ENCODE data around the gene MAP10. TPM values are rescaled to one million over a fixed set of nuclear protein-coding genes. Genes with fewer than 3 reads are reported as not detected.

Gene MAP10
- polyA plus RNA-seq, 1 donor (not counting 4 experiments of a cell fraction or from before 2014, with no cell fraction given), result 0.71 TPM

DNA sequence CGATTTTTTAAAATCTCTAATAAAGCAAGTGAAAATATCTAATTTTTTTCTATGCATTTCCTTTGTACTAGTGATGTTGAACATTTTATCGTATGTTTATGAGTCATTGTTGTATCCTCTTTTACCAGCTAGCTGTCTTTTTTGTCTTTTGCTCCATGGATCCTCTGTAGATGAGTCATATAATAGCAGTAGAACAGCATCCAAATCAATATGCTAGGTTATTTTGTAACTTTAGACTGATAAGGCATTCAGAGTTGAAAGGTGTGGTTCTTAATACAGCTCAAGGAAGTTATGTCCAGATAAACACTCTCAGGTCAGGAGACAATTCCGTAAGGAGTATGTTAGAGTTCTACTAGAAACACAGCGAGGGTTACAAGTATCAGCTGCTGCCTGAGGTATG is 31.9 kb downstream of the MAP10 start:
- Histone ChIP-seq H3K9ac (ENCODE audit: control insufficient read depth, extremely low read depth, insufficient read depth, low read length) (no peak overlapping the region), H3K4me3 (ENCODE audit: control insufficient read depth in 2 of 3, extremely low read depth in 1 of 3, insufficient read depth in 2 of 3, low read depth in 1 of 3, low read length in 3 of 3) (no peak overlapping the region), H3K4me2 (ENCODE audit: control insufficient read depth, extremely low read depth, insufficient read depth, low read depth, low read length) (no peak overlapping the region), H3K9me1 (ENCODE audit: control insufficient read depth, extremely low read depth, insufficient read depth, low read length) (no peaks in the 10 kb centered on the region), H3K79me2 (ENCODE audit: control insufficient read depth, insufficient read depth, low read length) (no peaks in the 10 kb centered on the region), H4K20me1 (ENCODE audit: control insufficient read depth, extremely low read depth, insufficient read depth, low read length) (no peaks in the 10 kb centered on the region), H3K4me1 (ENCODE audit: control insufficient read depth, extremely low read depth, insufficient read depth, low read length) (no peaks in the 10 kb centered on the region), H3K36me3 (ENCODE audit: control insufficient read depth in 2 of 2, extremely low read depth in 1 of 2, insufficient read depth in 2 of 2, low read length in 2 of 2) (no peaks in the 10 kb centered on the region), H2AFZ (ENCODE audit: control insufficient read depth, low read length) (no peak overlapping the region), H3K9me3 (ENCODE audit: control insufficient read depth, low read depth, low read length) (no peaks in the 10 kb centered on the region), H3K27ac (ENCODE audit: control insufficient read depth, insufficient read depth, low read length) (no peak overlapping the region), H3K27me3 (ENCODE audit: control insufficient read depth, extremely low read depth, insufficient read depth, low read length) (no peaks in the 10 kb centered on the region)
- TF ChIP-seq EZH2 (IDR thresholded peaks at IDR 0.05; ENCODE audit: low read length), result no peak
- TF ChIP-seq, protein P1, sequence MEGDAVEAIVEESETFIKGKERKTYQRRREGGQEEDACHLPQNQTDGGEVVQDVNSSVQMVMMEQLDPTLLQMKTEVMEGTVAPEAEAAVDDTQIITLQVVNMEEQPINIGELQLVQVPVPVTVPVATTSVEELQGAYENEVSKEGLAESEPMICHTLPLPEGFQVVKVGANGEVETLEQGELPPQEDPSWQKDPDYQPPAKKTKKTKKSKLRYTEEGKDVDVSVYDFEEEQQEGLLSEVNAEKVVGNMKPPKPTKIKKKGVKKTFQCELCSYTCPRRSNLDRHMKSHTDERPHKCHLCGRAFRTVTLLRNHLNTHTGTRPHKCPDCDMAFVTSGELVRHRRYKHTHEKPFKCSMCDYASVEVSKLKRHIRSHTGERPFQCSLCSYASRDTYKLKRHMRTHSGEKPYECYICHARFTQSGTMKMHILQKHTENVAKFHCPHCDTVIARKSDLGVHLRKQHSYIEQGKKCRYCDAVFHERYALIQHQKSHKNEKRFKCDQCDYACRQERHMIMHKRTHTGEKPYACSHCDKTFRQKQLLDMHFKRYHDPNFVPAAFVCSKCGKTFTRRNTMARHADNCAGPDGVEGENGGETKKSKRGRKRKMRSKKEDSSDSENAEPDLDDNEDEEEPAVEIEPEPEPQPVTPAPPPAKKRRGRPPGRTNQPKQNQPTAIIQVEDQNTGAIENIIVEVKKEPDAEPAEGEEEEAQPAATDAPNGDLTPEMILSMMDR (optimal IDR thresholded peaks at IDR 0.05 in 1 of 3, IDR thresholded peaks at IDR 0.05 in 1 of 3, conservative IDR thresholded peaks at IDR 0.05 in 1 of 3; ENCODE audit: extremely low read depth in 1 of 3, insufficient read depth in 2 of 3, low read length in 3 of 3), result no peak
- FAIRE-seq, result peak; percentile 20
- dilution Hi-C loops (cut with MboI; ENCODE audit: extremely low pct_ligation_motif_present, low sequenced_read_pairs), result no loop called here
- DNase-seq (ENCODE audit: low read depth, low spot score), result no peak

DNA sequence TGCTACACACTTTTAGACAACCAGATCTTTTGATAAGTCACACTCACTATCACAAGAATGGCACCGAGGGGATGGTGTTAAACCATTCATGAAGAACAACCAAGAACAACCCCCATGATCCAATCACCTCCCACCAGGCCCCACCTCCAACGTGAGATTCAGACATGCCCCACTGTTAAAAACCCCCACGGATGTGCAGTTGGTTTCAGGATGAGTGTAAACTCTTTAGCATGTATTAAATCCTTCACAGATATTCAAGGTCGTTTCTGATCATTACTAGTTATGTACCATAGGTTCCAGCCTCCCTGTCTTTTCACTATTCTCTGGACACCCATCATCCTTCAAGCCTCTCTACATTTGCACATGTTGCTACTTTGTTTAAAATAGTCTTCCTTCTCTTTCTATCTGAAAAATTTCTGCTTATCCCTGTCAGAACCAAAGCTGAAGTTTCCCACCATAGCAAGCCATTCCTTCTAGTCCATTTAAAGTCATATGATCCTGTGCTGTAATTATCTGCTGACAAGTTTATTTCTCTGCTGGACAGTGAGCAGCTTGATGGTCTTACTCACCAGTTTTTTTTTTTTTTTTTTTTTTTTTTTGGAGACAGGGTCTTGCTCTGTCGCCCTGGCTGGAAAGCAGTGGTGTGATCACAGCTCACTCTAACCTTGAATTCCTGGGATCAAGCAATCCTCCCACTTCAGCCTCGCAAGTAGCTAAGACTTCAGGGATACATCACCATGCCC is 36.8 kb downstream of the MAP10 start:
- no peak overlapping the region for H3K4me2 ChIP-seq (ENCODE audit: control insufficient read depth, extremely low read depth, insufficient read depth, low read depth, low read length)
- H4K20me1 ChIP-seq (ENCODE audit: control insufficient read depth, extremely low read depth, insufficient read depth, low read length), result no peaks in the 10 kb centered on the region
- H3K36me3 ChIP-seq (ENCODE audit: control insufficient read depth in 2 of 2, extremely low read depth in 1 of 2, insufficient read depth in 2 of 2, low read length in 2 of 2), result no peaks in the 10 kb centered on the region
- TF ChIP-seq, protein P1 (optimal IDR thresholded peaks at IDR 0.05 in 1 of 3, IDR thresholded peaks at IDR 0.05 in 1 of 3, conservative IDR thresholded peaks at IDR 0.05 in 1 of 3; ENCODE audit: extremely low read depth in 1 of 3, insufficient read depth in 2 of 3, low read length in 3 of 3), result no peak
- no peak for TF ChIP-seq EZH2 (IDR thresholded peaks at IDR 0.05; ENCODE audit: low read length)
- H3K79me2 ChIP-seq (ENCODE audit: control insufficient read depth, insufficient read depth, low read length), result no peaks in the 10 kb centered on the region
- dilution Hi-C loops (cut with MboI; ENCODE audit: extremely low pct_ligation_motif_present, low sequenced_read_pairs), result no loop called here
- no peak overlapping the region for H3K27ac ChIP-seq (ENCODE audit: control insufficient read depth, insufficient read depth, low read length)
- H3K4me1 ChIP-seq (ENCODE audit: control insufficient read depth, extremely low read depth, insufficient read depth, low read length), result no peaks in the 10 kb centered on the region
- H3K9me1 ChIP-seq (ENCODE audit: control insufficient read depth, extremely low read depth, insufficient read depth, low read length), result no peaks in the 10 kb centered on the region
- H3K9ac ChIP-seq (ENCODE audit: control insufficient read depth, extremely low read depth, insufficient read depth, low read length), result no peak overlapping the region
- no peaks in the 10 kb centered on the region for H3K27me3 ChIP-seq (ENCODE audit: control insufficient read depth, extremely low read depth, insufficient read depth, low read length)
- DNase-seq (ENCODE audit: low read depth, low spot score), result no peak
- no peak for FAIRE-seq
- no peak overlapping the region for H3K4me3 ChIP-seq (ENCODE audit: control insufficient read depth in 2 of 3, extremely low read depth in 1 of 3, insufficient read depth in 2 of 3, low read depth in 1 of 3, low read length in 3 of 3)
- no peaks in the 10 kb centered on the region for H3K9me3 ChIP-seq (ENCODE audit: control insufficient read depth, low read depth, low read length)
- H2AFZ ChIP-seq (ENCODE audit: control insufficient read depth, low read length), result no peak overlapping the region

All from keratinocyte (primary cell).